Measurements from ENCODE around the gene ABCB8. TPM values are rescaled to one million over a fixed set of nuclear protein-coding genes. Genes with fewer than 3 reads are reported as not detected.
A peak's percentile ranks its signal among the peaks of the same experiment; 100 is the strongest.

Gene ABCB8
- total and polyA plus RNA-seq, 2 donors (not counting 3 experiments of a cell fraction or from before 2014, with no cell fraction given) = 38.0 to 46.3 TPM

GRCh38 chr7:151079199-151079910, 51.1 kb downstream of the ABCB8 start:
- Histone ChIP-seq H3K79me2 (ENCODE audit: control insufficient read depth, insufficient read depth, low read length) (peaks cover 28% of the 10 kb centered on the region), H3K9me3 (replicated peaks; ENCODE audit: control insufficient read depth, insufficient read depth, low read length) (no peaks in the 10 kb centered on the region), H3K4me1 (ENCODE audit: control insufficient read depth, extremely low read depth, insufficient read depth, low read length) (peaks cover 34% of the 10 kb centered on the region), H3K9ac (replicated peaks; ENCODE audit: extremely low read depth, insufficient read depth, low read length) (peak overlapping the region; percentile 88), H4K20me1 (replicated peaks; ENCODE audit: control insufficient read depth, extremely low read depth, insufficient read depth, low read length) (no peaks in the 10 kb centered on the region), H3K27ac (ENCODE audit: insufficient read depth, low read depth, low read length) (no peak overlapping the region), H3K27me3 (ENCODE audit: control insufficient read depth in 2 of 2, insufficient read depth in 2 of 2, low read length in 2 of 2) (no peaks in the 10 kb centered on the region), H3K4me3 (replicated peaks in 1 of 3; ENCODE audit: insufficient read depth in 1 of 3, low read depth in 1 of 3, low read length in 3 of 3) (peak overlapping the region in 2 of 3 experiments; percentile 53 to 75), H2AFZ (ENCODE audit: low read depth, low read length) (no peak overlapping the region), H3K9me1 (replicated peaks; ENCODE audit: control insufficient read depth, extremely low read depth, insufficient read depth, low read length) (no peaks in the 10 kb centered on the region), H3K36me3 (ENCODE audit: control insufficient read depth in 2 of 2, extremely low read depth in 1 of 2, insufficient read depth in 2 of 2, low read length in 2 of 2) (peaks cover 2 to 15% of the 10 kb centered on the region in 2 experiments), H3K4me2 (ENCODE audit: insufficient read depth, low read length) (peak overlapping the region; percentile 69)
- no TSS peak for BruUV-seq (replicated peaks)
- CTCF ChIA-PET = no interaction called here
- TF ChIP-seq MAX (IDR thresholded peaks at IDR 0.05; ENCODE audit: insufficient read depth, insufficient read length) (no peak), POLR2A (IDR thresholded peaks at IDR 0.05; ENCODE audit: low read depth, low read length) (no peak)
- dilution Hi-C loops (cut with MboI; ENCODE audit: extremely low pct_ligation_motif_present, low sequenced_read_pairs) = no loop called here
- no peak for DNase-seq (ENCODE audit: low read depth, low spot score)
- no peak for FAIRE-seq
- POLR2A ChIA-PET = no interaction called here
- intact Hi-C loops (cut with micrococcal nuclease) = no loop called here

- Histone ChIP-seq H3K4me2 (ENCODE audit: insufficient read depth, low read length) (peak overlapping the region; percentile 69), H3K27me3 (ENCODE audit: control insufficient read depth in 2 of 2, insufficient read depth in 2 of 2, low read length in 2 of 2) (no peaks in the 10 kb centered on the region), H3K27ac (ENCODE audit: insufficient read depth, low read depth, low read length) (peak overlapping the region; percentile 53), H3K79me2 (ENCODE audit: control insufficient read depth, insufficient read depth, low read length) (peaks cover 28% of the 10 kb centered on the region), H3K9me1 (replicated peaks; ENCODE audit: control insufficient read depth, extremely low read depth, insufficient read depth, low read length) (no peaks in the 10 kb centered on the region), H4K20me1 (replicated peaks; ENCODE audit: control insufficient read depth, extremely low read depth, insufficient read depth, low read length) (no peaks in the 10 kb centered on the region), H3K36me3 (ENCODE audit: control insufficient read depth in 2 of 2, extremely low read depth in 1 of 2, insufficient read depth in 2 of 2, low read length in 2 of 2) (peaks cover 2 to 8% of the 10 kb centered on the region in 2 experiments), H3K9me3 (replicated peaks; ENCODE audit: control insufficient read depth, insufficient read depth, low read length) (no peaks in the 10 kb centered on the region), H2AFZ (ENCODE audit: low read depth, low read length) (peak overlapping the region; percentile 39), H3K4me1 (ENCODE audit: control insufficient read depth, extremely low read depth, insufficient read depth, low read length) (peaks cover 34% of the 10 kb centered on the region), H3K4me3 (replicated peaks in 1 of 3; ENCODE audit: insufficient read depth in 1 of 3, low read depth in 1 of 3, low read length in 3 of 3) (peak overlapping the region; percentile 29 to 75 (median 53)), H3K9ac (replicated peaks; ENCODE audit: extremely low read depth, insufficient read depth, low read length) (peak overlapping the region; percentile 88)
- no peak for DNase-seq (ENCODE audit: low read depth, low spot score)
- no peak for TF ChIP-seq CTCF (IDR thresholded peaks at IDR 0.05; ENCODE audit: extremely low read depth in 1 of 2, insufficient read depth in 1 of 2, low read depth in 1 of 2, low read length in 2 of 2)
- TF ChIP-seq GATA2 (IDR thresholded peaks at IDR 0.05; ENCODE audit: insufficient read depth, insufficient read length, low read depth, low read length) = no peak
- TF ChIP-seq MAX (IDR thresholded peaks at IDR 0.05; ENCODE audit: insufficient read depth, insufficient read length) = no peak
- TF ChIP-seq POLR2AphosphoS5 (IDR thresholded peaks at IDR 0.05; ENCODE audit: insufficient read depth, low read depth, low read length) = no peak
- TF ChIP-seq MYC (IDR thresholded peaks at IDR 0.05; ENCODE audit: low read depth, low read length) = no peak
- intact Hi-C loops (cut with micrococcal nuclease) = loop anchor here (1.0 kb wide), 4 partner anchors 9 to 52 kb away; partner anchors contain the start of gene ABCB8
- CTCF ChIA-PET = interaction anchor here (0.9 to 1.4 kb wide), 8 partner anchors 8 to 553 kb away, joined by 3 to 6 read pairs (median 4); no protein-coding TSS in a partner anchor
- FAIRE-seq = no peak
- TSS peak; percentile 15 for BruUV-seq (replicated peaks)
- POLR2A ChIA-PET = interaction anchor here (1.0 kb wide), 1 partner anchor 13 kb away, joined by 7 read pairs; no protein-coding TSS in a partner anchor
- dilution Hi-C loops (cut with MboI; ENCODE audit: extremely low pct_ligation_motif_present, low sequenced_read_pairs) = no loop called here
Measured at GRCh38 chr7:151080067-151080521, 51.8 kb downstream of the ABCB8 start.

All from endothelial cell of umbilical vein (primary cell).